Mesendoderm (in vitro differentiated cells): ENCODE measurements around the gene RERE.

Experiments
- DNase-seq: peaks from one replicate; pipeline ENCODE4 v3.0.0; 2013
- H2AK5ac ChIP-seq: 2 replicates; pipeline ENCODE4 v1.6.1; 2013; ENCODE audit warnings: low read length, inconsistent platforms
- H2BK120ac ChIP-seq: 2 replicates; pipeline ENCODE4 v1.6.1; 2013; ENCODE audit warnings: low read depth, mild to moderate bottlenecking, low read length, moderate library complexity, mixed read lengths
- H2BK15ac ChIP-seq: replicated peaks from 2 replicates; pipeline ENCODE4 v1.6.1; 2013; ENCODE audit warnings: low read depth, mild to moderate bottlenecking, moderate library complexity
- H2BK5ac ChIP-seq: 2 replicates; pipeline ENCODE4 v1.6.1; 2013; ENCODE audit warnings: low read length, inconsistent platforms
- H3K18ac ChIP-seq: 2 replicates; pipeline ENCODE4 v1.6.1; 2013; ENCODE audit warnings: mild to moderate bottlenecking, low read length, mixed read lengths
- H3K23ac ChIP-seq: one replicate; pipeline ENCODE4 v1.6.1; 2013; ENCODE audit warnings: low read length
- H3K27ac ChIP-seq: 2 replicates; pipeline ENCODE4 v1.5.1; 2013; ENCODE audit warnings: low read depth, mild to moderate bottlenecking, inconsistent platforms, low read length, moderate library complexity
- H3K27me3 ChIP-seq: 2 replicates; pipeline ENCODE4 v1.6.1; 2013; ENCODE audit warnings: low read length, control low read depth, mild to moderate bottlenecking, inconsistent platforms; ENCODE audit not compliant: insufficient read depth, poor library complexity
- H3K36me3 ChIP-seq: 2 replicates; pipeline ENCODE4 v1.6.1; 2013; ENCODE audit warnings: low read length, inconsistent platforms; ENCODE audit not compliant: control insufficient read depth, insufficient read depth
- H3K4ac ChIP-seq: one replicate; pipeline ENCODE4 v1.6.1; 2013; ENCODE audit warnings: low read depth, mild to moderate bottlenecking, low read length, moderate library complexity
- H3K4me1 ChIP-seq: 2 replicates; pipeline ENCODE4 v1.6.1; 2013; ENCODE audit warnings: low read depth, low read length, inconsistent platforms; ENCODE audit not compliant: control insufficient read depth
- H3K4me2 ChIP-seq: 2 replicates; pipeline ENCODE4 v1.6.1; 2013; ENCODE audit warnings: low read length
- H3K4me3 ChIP-seq: 2 replicates; pipeline ENCODE4 v1.5.1; 2013; ENCODE audit warnings: mild to moderate bottlenecking, low read length
- H3K56ac ChIP-seq: one replicate; pipeline ENCODE4 v1.6.1; 2013; ENCODE audit warnings: low read length
- H3K79me1 ChIP-seq: 2 replicates; pipeline ENCODE4 v1.6.1; 2013; ENCODE audit warnings: low read length, inconsistent platforms
- H3K79me2 ChIP-seq: 2 replicates; pipeline ENCODE4 v1.6.1; 2013; ENCODE audit warnings: mild to moderate bottlenecking, low read length; ENCODE audit not compliant: control insufficient read depth, insufficient read depth
- H3K9ac ChIP-seq: 2 replicates; pipeline ENCODE4 v1.6.1; 2013; ENCODE audit warnings: low read length, inconsistent platforms
- H4K5ac ChIP-seq: one replicate; pipeline ENCODE4 v1.6.1; 2013; ENCODE audit warnings: low read length
- H4K8ac ChIP-seq: one replicate; pipeline ENCODE4 v1.6.1; 2013; ENCODE audit warnings: low read depth, mild to moderate bottlenecking, control low read depth, low read length, moderate library complexity
- WGBS: extraction: QIAGEN DNeasy Blood & Tissue Kit; methylation state at CpG from one replicate; pipeline ENCODE4 v1.1.7; 2013; ENCODE audit warnings: low lambda C conversion rate, missing lambda C conversion rate; ENCODE audit not compliant: insufficient coverage; ENCODE audit errors: extremely low coverage; 5-methylcytosine and 5-hydroxymethylcytosine counted together

The RERE gene

GRCh38 chr1:8464377-8464776 is 353.1 kb downstream of the RERE start:
- H3K23ac ChIP-seq = no peak overlapping the region
- H3K56ac ChIP-seq = peak overlapping the region; percentile 11
- H3K79me2 ChIP-seq = no peaks in the 10 kb centered on the region
- peaks cover 21% of the 10 kb centered on the region for H3K4me1 ChIP-seq
- no peak overlapping the region for H3K9ac ChIP-seq
- H4K5ac ChIP-seq = no peak overlapping the region
- no peaks in the 10 kb centered on the region for H3K36me3 ChIP-seq
- no peak overlapping the region for H3K18ac ChIP-seq
- H3K4me3 ChIP-seq = no peak overlapping the region
- H3K27me3 ChIP-seq = no peaks in the 10 kb centered on the region
- H2BK5ac ChIP-seq = no peak overlapping the region
- H3K79me1 ChIP-seq = peaks cover 7% of the 10 kb centered on the region
- H2BK120ac ChIP-seq = no peak overlapping the region
- H2AK5ac ChIP-seq = no peak overlapping the region
- H2BK15ac ChIP-seq = no peak overlapping the region
- H3K4ac ChIP-seq = no peak overlapping the region
- WGBS = no CpG with 5 or more reads among the region's 4 CpGs
- H3K27ac ChIP-seq = no peak overlapping the region
- H4K8ac ChIP-seq = no peak overlapping the region
- H3K4me2 ChIP-seq = no peak overlapping the region
- DNase-seq = peak; percentile 75

GRCh38 chr1:8463144-8463927 is 354.1 kb downstream of the RERE start:
- peak overlapping the region; percentile 6 for H3K9ac ChIP-seq
- H4K5ac ChIP-seq = no peak overlapping the region
- H2BK5ac ChIP-seq = no peak overlapping the region
- H3K56ac ChIP-seq = peak overlapping the region; percentile 68
- no peak overlapping the region for H3K4me3 ChIP-seq
- H3K23ac ChIP-seq = no peak overlapping the region
- no peaks in the 10 kb centered on the region for H3K27me3 ChIP-seq
- H3K79me2 ChIP-seq = no peaks in the 10 kb centered on the region
- no peak overlapping the region for H3K18ac ChIP-seq
- H3K4ac ChIP-seq = no peak overlapping the region
- peaks cover 21% of the 10 kb centered on the region for H3K4me1 ChIP-seq
- peak overlapping the region; percentile 66 for H3K27ac ChIP-seq
- peaks cover 7% of the 10 kb centered on the region for H3K79me1 ChIP-seq
- DNase-seq = peak; percentile 51
- no peak overlapping the region for H4K8ac ChIP-seq
- no CpG with 5 or more reads among the region's 8 CpGs for WGBS
- H3K36me3 ChIP-seq = no peaks in the 10 kb centered on the region
- H3K4me2 ChIP-seq = no peak overlapping the region
- no peak overlapping the region for H2BK120ac ChIP-seq
- H2BK15ac ChIP-seq = no peak overlapping the region
- H2AK5ac ChIP-seq = no peak overlapping the region

- Histone ChIP-seq H2BK120ac (no peak overlapping the region), H3K27me3 (no peaks in the 10 kb centered on the region), H3K36me3 (no peaks in the 10 kb centered on the region), H3K4me1 (peaks cover 23% of the 10 kb centered on the region), H3K9ac (no peak overlapping the region), H3K18ac (no peak overlapping the region), H4K8ac (no peak overlapping the region), H3K23ac (no peak overlapping the region), H2BK15ac (no peak overlapping the region), H3K79me2 (no peaks in the 10 kb centered on the region), H3K79me1 (peaks cover 7% of the 10 kb centered on the region), H3K4me2 (no peak overlapping the region), H3K4ac (no peak overlapping the region), H2BK5ac (no peak overlapping the region), H3K56ac (no peak overlapping the region), H4K5ac (no peak overlapping the region), H3K27ac (no peak overlapping the region), H3K4me3 (no peak overlapping the region), H2AK5ac (no peak overlapping the region)
- WGBS = no CpG with 5 or more reads among the region's 13 CpGs
- DNase-seq = no peak
Measured at GRCh38 chr1:8462371-8462892, 355.0 kb downstream of the RERE start.

- Histone ChIP-seq H3K4me3 (no peak overlapping the region), H4K8ac (no peak overlapping the region), H3K56ac (no peak overlapping the region), H2BK5ac (no peak overlapping the region), H2BK15ac (no peak overlapping the region), H3K9ac (no peak overlapping the region), H4K5ac (no peak overlapping the region), H3K79me1 (peaks cover 4% of the 10 kb centered on the region), H3K36me3 (no peaks in the 10 kb centered on the region), H3K23ac (no peak overlapping the region), H3K27me3 (no peaks in the 10 kb centered on the region), H3K4me1 (peaks cover 20% of the 10 kb centered on the region), H2BK120ac (no peak overlapping the region), H3K79me2 (no peaks in the 10 kb centered on the region), H3K4me2 (no peak overlapping the region), H3K27ac (no peak overlapping the region), H3K4ac (no peak overlapping the region), H2AK5ac (no peak overlapping the region), H3K18ac (no peak overlapping the region)
- no CpG with 5 or more reads among the region's 5 CpGs for WGBS
- no peak for DNase-seq
Measured at GRCh38 chr1:8461351-8462110, 355.9 kb downstream of the RERE start.

- peak; percentile 48 for DNase-seq
- H2AK5ac ChIP-seq = no peak overlapping the region
- H4K8ac ChIP-seq = no peak overlapping the region
- peaks cover 4% of the 10 kb centered on the region for H3K79me1 ChIP-seq
- H2BK120ac ChIP-seq = no peak overlapping the region
- no peaks in the 10 kb centered on the region for H3K79me2 ChIP-seq
- no peak overlapping the region for H3K9ac ChIP-seq
- no peaks in the 10 kb centered on the region for H3K27me3 ChIP-seq
- no peak overlapping the region for H3K18ac ChIP-seq
- no peak overlapping the region for H2BK15ac ChIP-seq
- H3K56ac ChIP-seq = no peak overlapping the region
- no peak overlapping the region for H3K27ac ChIP-seq
- no peak overlapping the region for H3K4ac ChIP-seq
- H3K4me2 ChIP-seq = no peak overlapping the region
- peaks cover 20% of the 10 kb centered on the region for H3K4me1 ChIP-seq
- H3K4me3 ChIP-seq = no peak overlapping the region
- no peak overlapping the region for H3K23ac ChIP-seq
- no peaks in the 10 kb centered on the region for H3K36me3 ChIP-seq
- WGBS = no CpG with 5 or more reads among the region's 5 CpGs
- no peak overlapping the region for H4K5ac ChIP-seq
- no peak overlapping the region for H2BK5ac ChIP-seq
Measured at GRCh38 chr1:8460784-8461183, 356.7 kb downstream of the RERE start.
